ENCODE results near the gene PABPN1.

The PABPN1 gene

GRCh38 chr14:23362200-23362599, 40.9 kb downstream of the PABPN1 start:
- no peak overlapping the region for H3K4me2 ChIP-seq (ENCODE audit: low read depth, low read length, poor library complexity, severe bottlenecking)
- TF ChIP-seq EZH2phosphoT487 (conservative IDR thresholded peaks at IDR 0.05; ENCODE audit: low read length) (no peak), CTCF (IDR thresholded peaks at IDR 0.05; ENCODE audit: insufficient read depth, low read length, poor library complexity, severe bottlenecking) (no peak)
- H3K9me3 ChIP-seq (ENCODE audit: insufficient read depth, low read length): no peaks in the 10 kb centered on the region
- no peaks in the 10 kb centered on the region for H3F3A ChIP-seq (ENCODE audit: insufficient read depth)
- H4K20me1 ChIP-seq (ENCODE audit: low read depth, low read length): no peaks in the 10 kb centered on the region
- H3K36me3 ChIP-seq (ENCODE audit: low read length): no peaks in the 10 kb centered on the region
- no peak overlapping the region for H3K27ac ChIP-seq (ENCODE audit: low read depth, low read length)
- H3K79me2 ChIP-seq (ENCODE audit: insufficient read depth, low read length): no peaks in the 10 kb centered on the region
- H2AFZ ChIP-seq (ENCODE audit: low read depth, low read length, severe bottlenecking): no peak overlapping the region
- H3K9ac ChIP-seq (ENCODE audit: low read length): no peak overlapping the region
- H3K27me3 ChIP-seq (ENCODE audit: low read length): no peaks in the 10 kb centered on the region
- H3K4me3 ChIP-seq (ENCODE audit: insufficient read depth, low read length, poor library complexity, severe bottlenecking): no peak overlapping the region
- no peaks in the 10 kb centered on the region for H3K9me2 ChIP-seq (replicated peaks; ENCODE audit: insufficient read depth, low read length)

GRCh38 chr14:23364164-23365035, 43.1 kb downstream of the PABPN1 start:
- no peaks in the 10 kb centered on the region for H3K36me3 ChIP-seq (ENCODE audit: low read length)
- H3K4me3 ChIP-seq (ENCODE audit: insufficient read depth, low read length, poor library complexity, severe bottlenecking): no peak overlapping the region
- H3K27ac ChIP-seq (ENCODE audit: low read depth, low read length): no peak overlapping the region
- H3K9ac ChIP-seq (ENCODE audit: low read length): no peak overlapping the region
- H3K9me3 ChIP-seq (ENCODE audit: insufficient read depth, low read length): no peaks in the 10 kb centered on the region
- H3K9me2 ChIP-seq (replicated peaks; ENCODE audit: insufficient read depth, low read length): no peaks in the 10 kb centered on the region
- no peaks in the 10 kb centered on the region for H3K79me2 ChIP-seq (ENCODE audit: insufficient read depth, low read length)
- TF ChIP-seq EZH2phosphoT487 (conservative IDR thresholded peaks at IDR 0.05; ENCODE audit: low read length) (no peak), CTCF (IDR thresholded peaks at IDR 0.05; ENCODE audit: insufficient read depth, low read length, poor library complexity, severe bottlenecking) (no peak)
- no peak overlapping the region for H3K4me2 ChIP-seq (ENCODE audit: low read depth, low read length, poor library complexity, severe bottlenecking)
- no peaks in the 10 kb centered on the region for H3F3A ChIP-seq (ENCODE audit: insufficient read depth)
- no peaks in the 10 kb centered on the region for H4K20me1 ChIP-seq (ENCODE audit: low read depth, low read length)
- H3K27me3 ChIP-seq (ENCODE audit: low read length): no peaks in the 10 kb centered on the region
- H2AFZ ChIP-seq (ENCODE audit: low read depth, low read length, severe bottlenecking): no peak overlapping the region

- Histone ChIP-seq H3K36me3 (ENCODE audit: low read length) (no peaks in the 10 kb centered on the region), H3K9me3 (ENCODE audit: insufficient read depth, low read length) (no peaks in the 10 kb centered on the region), H3K27ac (ENCODE audit: low read depth, low read length) (no peak within 1 kb of the TSS), H3K9ac (ENCODE audit: low read length) (no peak within 1 kb of the TSS), H3K9me2 (replicated peaks; ENCODE audit: insufficient read depth, low read length) (no peaks in the 10 kb centered on the region), H3K27me3 (ENCODE audit: low read length) (no peaks in the 10 kb centered on the region), H3K79me2 (ENCODE audit: insufficient read depth, low read length) (no peaks in the 10 kb centered on the region), H3K4me3 (ENCODE audit: insufficient read depth, low read length, poor library complexity, severe bottlenecking) (no peak within 1 kb of the TSS), H2AFZ (ENCODE audit: low read depth, low read length, severe bottlenecking) (no peak within 1 kb of the TSS), H4K20me1 (ENCODE audit: low read depth, low read length) (no peaks in the 10 kb centered on the region), H3K4me2 (ENCODE audit: low read depth, low read length, poor library complexity, severe bottlenecking) (no peak within 1 kb of the TSS), H3F3A (ENCODE audit: insufficient read depth) (no peaks in the 10 kb centered on the region)
- no peak for TF ChIP-seq CTCF (IDR thresholded peaks at IDR 0.05; ENCODE audit: insufficient read depth, low read length, poor library complexity, severe bottlenecking)
- no peak for TF ChIP-seq EZH2phosphoT487 (conservative IDR thresholded peaks at IDR 0.05; ENCODE audit: low read length)
Observed at GRCh38 chr14:23365036-23365731, 43.9 kb downstream of the PABPN1 start, which contains the start of gene EFS. TSS of gene EFS (minus strand) at chr14:23365172. CDS start at chr14:23365025, 147 bp downstream.

All from SU-DHL-6 (cell line).